Endothelial cell of umbilical vein (primary cell): ENCODE measurements around the gene PPP1R13B. TPM values are rescaled to one million over a fixed set of nuclear protein-coding genes. Genes with fewer than 3 reads are reported as not detected.

ENCODE experiments used
- BruUV-seq: library from RNA; stranded (reverse); fragments of 400-500 nt; replicated peaks from 2 replicates; lab custom pipeline; 2021; lab: Mats Ljungman, UMichigan
- CTCF ChIA-PET: fragments of 300-600, 350-600 bp; sonication (Branson Sonifier 250); formaldehyde crosslinking; loops from one replicate; lab custom pipeline; 2021; ENCODE audit warnings: antibody characterized with exemption, inconsistent platforms; lab: Charles Lee
- POLR2A ChIA-PET: fragments of 300-600, 350-600 bp; sonication (Branson Sonifier 250); formaldehyde crosslinking; loops from one replicate; lab custom pipeline; 2021; ENCODE audit warnings: antibody characterized with exemption, inconsistent platforms; lab: Charles Lee
- DNase-seq: peaks from one replicate; pipeline ENCODE4 v3.0.0-alpha.2; 2011; ENCODE audit warnings: low read depth, low spot score
- FAIRE-seq: peaks from 2 replicates; lab custom pipeline; 2011; peaks lifted over from hg19 to GRCh38; lab: Jason Lieb, UNC
- H2AFZ ChIP-seq: 2 replicates; pipeline ENCODE4 v1.6.0; 2012; ENCODE audit warnings: low read depth, low read length, control low read depth, inconsistent platforms
- H3K27ac ChIP-seq: 2 replicates; pipeline ENCODE4 v1.5.1; 2011; ENCODE audit warnings: low read depth, mild to moderate bottlenecking, control low read depth, low read length, moderate library complexity; ENCODE audit not compliant: insufficient read depth
- H3K27me3 ChIP-seq, 2 experiments: 2 replicates each; pipeline versions ENCODE4 v1.6.0 to v1.6.1; 2011; ENCODE audit warnings: low read length in 2 of 2, mixed read lengths in 1 of 2; ENCODE audit not compliant: control insufficient read depth in 2 of 2, insufficient read depth in 2 of 2
- H3K36me3 ChIP-seq, 2 experiments: 2 replicates in 1 of 2; 3 replicates in 1 of 2; pipeline ENCODE4 v1.5.1; 2011; ENCODE audit warnings: low read length in 2 of 2, mild to moderate bottlenecking in 1 of 2, moderate library complexity in 1 of 2; ENCODE audit not compliant: control insufficient read depth in 2 of 2, insufficient read depth in 2 of 2; ENCODE audit errors: extremely low read depth in 1 of 2
- H3K4me1 ChIP-seq: 3 replicates; pipeline ENCODE4 v1.5.1; 2011; ENCODE audit warnings: mild to moderate bottlenecking, low read length; ENCODE audit not compliant: control insufficient read depth, insufficient read depth; ENCODE audit errors: extremely low read depth
- H3K4me2 ChIP-seq: 2 replicates; pipeline ENCODE4 v1.6.1; 2011; ENCODE audit warnings: low read length, control low read depth, mixed read lengths; ENCODE audit not compliant: insufficient read depth
- H3K4me3 ChIP-seq, 3 experiments: fragments of 200-600 bp in 1 of 3; sonication (generic), shearing (Covaris generic) in 1 of 3; replicated peaks in 1 of 3; 2 replicates each; pipeline ENCODE4 v1.5.1; 2011 to 2016; ENCODE audit warnings: control low read depth in 3 of 3, low read length in 3 of 3, mild to moderate bottlenecking in 2 of 3, inconsistent platforms in 1 of 3, low read depth in 1 of 3, moderate library complexity in 1 of 3; ENCODE audit not compliant: insufficient read depth in 1 of 3
- H3K79me2 ChIP-seq: 2 replicates; pipeline ENCODE4 v1.6.0; 2012; ENCODE audit warnings: low read length, inconsistent platforms; ENCODE audit not compliant: control insufficient read depth, insufficient read depth
- H3K9ac ChIP-seq: replicated peaks from 2 replicates; pipeline ENCODE3; 2011; ENCODE audit warnings: low read length, control low read depth; ENCODE audit not compliant: insufficient read depth; ENCODE audit errors: extremely low read depth
- H3K9me1 ChIP-seq: replicated peaks from 3 replicates; pipeline ENCODE4 v1.6.0; 2011; ENCODE audit warnings: mild to moderate bottlenecking, low read length; ENCODE audit not compliant: control insufficient read depth, insufficient read depth; ENCODE audit errors: extremely low read depth
- H3K9me3 ChIP-seq: replicated peaks from 2 replicates; pipeline ENCODE4 v1.5.1; 2012; ENCODE audit warnings: low read length, inconsistent platforms; ENCODE audit not compliant: control insufficient read depth, insufficient read depth
- H4K20me1 ChIP-seq: replicated peaks from 2 replicates; pipeline ENCODE3; 2011; ENCODE audit warnings: mild to moderate bottlenecking, low read length; ENCODE audit not compliant: control insufficient read depth, insufficient read depth; ENCODE audit errors: extremely low read depth
- CTCF ChIP-seq, 2 donors: IDR thresholded peaks; 1 replicate in 1 of 2; 2 replicates in 1 of 2; pipeline ENCODE4 v1.5.1; 2011; ENCODE audit warnings: low read length in 2 of 2, mild to moderate bottlenecking in 2 of 2, moderate library complexity in 2 of 2, control low read depth in 1 of 2, inconsistent platforms in 1 of 2, low read depth in 1 of 2; ENCODE audit not compliant: insufficient read depth in 1 of 2; ENCODE audit errors: extremely low read depth in 1 of 2
- JUN ChIP-seq: IDR thresholded peaks from 2 replicates; pipeline ENCODE4 v1.6.1; 2011; ENCODE audit warnings: borderline replicate concordance, low read depth; ENCODE audit not compliant: insufficient read length, insufficient read depth
- MAX ChIP-seq: IDR thresholded peaks from 2 replicates; pipeline ENCODE4 v1.6.1; 2011; ENCODE audit not compliant: insufficient read depth, insufficient read length
- POLR2A ChIP-seq: IDR thresholded peaks from 2 replicates; pipeline ENCODE4 v1.6.1; 2012; ENCODE audit warnings: low read depth, mild to moderate bottlenecking, control low read depth, low read length
- dilution Hi-C: fragments of 300-500 bp; cut with MboI; formaldehyde crosslinking; loops from one replicate; pipeline ENCODE4 v1.15.0; 2019; ENCODE audit warnings: low sequenced_read_pairs; ENCODE audit not compliant: extremely low pct_ligation_motif_present
- intact Hi-C: fragments of 100-400 bp; cut with micrococcal nuclease; formaldehyde crosslinking; loops from one replicate; pipeline ENCODE4 v1.10.0; 2022
- polyA plus RNA-seq, 4 experiments: library from polyadenylated mRNA; depleted of rRNA in 3 of 4; stranded (reverse) in 3 of 4; unstranded in 1 of 4; fragments of >200 nt; gene quantifications; 2 replicates each; pipeline versions ENCODE4 v1.2.1 to v1.2.3, GENCODE V29; 2011 to 2012; ENCODE audit warnings: missing spikeins in 1 of 4
- total RNA-seq: library from RNA; stranded (reverse); gene quantifications from 2 replicates; pipeline ENCODE4 v1.2.3, GENCODE V29; 2021

PPP1R13B gene
- total and polyA plus RNA-seq, 2 donors (not counting 3 experiments of a cell fraction or from before 2014, with no cell fraction given) = 10.0 to 30.0 TPM

DNA sequence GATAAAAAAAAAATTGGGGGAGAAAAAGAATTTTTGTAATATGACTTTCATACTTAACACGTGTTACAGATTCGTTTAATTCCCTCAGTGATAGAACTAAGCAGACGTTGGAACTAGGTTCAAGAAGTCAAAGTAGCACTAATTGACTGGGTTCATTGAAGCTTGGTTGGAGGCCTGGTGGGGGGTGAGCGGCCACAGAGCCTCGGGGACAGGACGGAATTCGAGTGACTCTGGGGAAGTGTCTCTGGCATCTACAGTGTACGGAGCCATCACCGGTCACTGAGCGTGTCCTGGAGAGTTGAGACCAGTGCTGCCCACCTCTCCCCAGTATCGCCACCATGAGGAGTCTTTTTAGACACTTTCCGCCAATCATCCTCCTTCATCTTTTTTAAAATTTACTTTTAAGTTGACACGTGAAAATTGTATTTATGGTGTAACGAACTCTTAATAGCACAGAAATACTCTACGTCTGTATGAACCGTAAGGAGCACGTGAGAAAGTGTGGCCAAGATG is 130.4 kb downstream of the PPP1R13B start:
- peak overlapping the region; percentile 65 for H3K4me2 ChIP-seq
- peak overlapping the region; percentile 31 to 75 (median 58) for H3K4me3 ChIP-seq
- no peaks in the 10 kb centered on the region for H3K9me3 ChIP-seq
- TF ChIP-seq CTCF (IDR thresholded peaks at IDR 0.05; ENCODE audit: extremely low read depth in 1 of 2, insufficient read depth in 1 of 2, low read depth in 1 of 2, low read length in 2 of 2) = no peak
- no peak for TF ChIP-seq POLR2A
- H3K36me3 ChIP-seq = no peaks in the 10 kb centered on the region
- H2AFZ ChIP-seq = no peak overlapping the region
- H3K27ac ChIP-seq = no peak overlapping the region
- dilution Hi-C loops = no loop called here
- peaks cover 17% of the 10 kb centered on the region for H3K4me1 ChIP-seq
- H3K79me2 ChIP-seq = peaks cover 58% of the 10 kb centered on the region
- POLR2A ChIA-PET = interaction anchor here (0.5 kb wide), 1 partner anchor 25 kb away, joined by 3 read pairs; no protein-coding TSS in a partner anchor
- TSS peak; percentile 36 for BruUV-seq
- no peak overlapping the region for H3K9ac ChIP-seq
- FAIRE-seq (peak; percentile 75), DNase-seq (no peak)
- H4K20me1 ChIP-seq = no peaks in the 10 kb centered on the region
- intact Hi-C loops = loop anchor here (5.0 kb wide), 1 partner anchor 130 kb away; the partner anchor contains the start of gene PPP1R13B
- H3K9me1 ChIP-seq = no peaks in the 10 kb centered on the region
- H3K27me3 ChIP-seq = no peaks in the 10 kb centered on the region
- CTCF ChIA-PET = interaction anchor here (1.1 kb wide), 1 partner anchor 92 kb away, joined by 5 read pairs; no protein-coding TSS in a partner anchor

GRCh38 chr14:103716091-103716801 is 131.1 kb downstream of the PPP1R13B start:
- Histone ChIP-seq H3K27ac (no peak overlapping the region), H3K36me3 (no peaks in the 10 kb centered on the region), H3K4me3 (peak overlapping the region; percentile 31 to 75 (median 58)), H3K9me3 (no peaks in the 10 kb centered on the region), H4K20me1 (no peaks in the 10 kb centered on the region), H2AFZ (peak overlapping the region; percentile 18), H3K79me2 (peaks cover 51% of the 10 kb centered on the region), H3K27me3 (no peaks in the 10 kb centered on the region), H3K4me2 (peak overlapping the region; percentile 65), H3K4me1 (peaks cover 24% of the 10 kb centered on the region), H3K9ac (peak overlapping the region; percentile 41), H3K9me1 (no peaks in the 10 kb centered on the region)
- ChIA-PET POLR2A (interaction anchor here (0.5 to 1.0 kb wide), 2 partner anchors 25 to 111 kb away, joined by 3 read pairs; no protein-coding TSS in a partner anchor), CTCF (interaction anchor here (1.0 to 1.8 kb wide), 6 partner anchors 10 to 185 kb away, joined by 4 to 7 read pairs (median 4); no protein-coding TSS in a partner anchor)
- dilution Hi-C loops (no loop called here), intact Hi-C loops (loop anchor here (5.0 kb wide), 1 partner anchor 131 kb away; the partner anchor contains the start of gene PPP1R13B)
- DNase-seq (no peak), FAIRE-seq (no peak)
- no TSS peak for BruUV-seq
- no peak for TF ChIP-seq MAX
- no peak for TF ChIP-seq JUN
